Mesodermal cell (in vitro differentiated cells): ENCODE results near the gene PHF20.
"Not testable (repeated sequence)": the region's sequence is repeated elsewhere in the genome, so short reads cannot be mapped to it uniquely, and the experiment has no call there.

Experiments
- H3K27ac ChIP-seq: 2 replicates; pipeline ENCODE4 v1.7.0; 2013; ENCODE audit warnings: mild to moderate bottlenecking, low read depth, low read length, moderate library complexity; ENCODE audit not compliant: severe bottlenecking
- H3K36me3 ChIP-seq: 2 replicates; pipeline ENCODE4 v1.7.1; 2013; ENCODE audit warnings: mild to moderate bottlenecking, low read length, moderate library complexity; ENCODE audit not compliant: control insufficient read depth, insufficient read depth
- H3K4me1 ChIP-seq: one replicate; pipeline ENCODE4 v1.7.1; 2013; ENCODE audit warnings: mild to moderate bottlenecking, low read length; ENCODE audit not compliant: insufficient read depth, control insufficient read depth, poor library complexity, severe bottlenecking
- H3K4me3 ChIP-seq: 2 replicates; pipeline ENCODE4 v1.7.0; 2013; ENCODE audit warnings: low read length, control low read depth, mild to moderate bottlenecking; ENCODE audit not compliant: insufficient read depth, poor library complexity, severe bottlenecking; ENCODE audit errors: extremely low read depth
- H3K9me3 ChIP-seq: 2 replicates; pipeline ENCODE4 v1.7.1; 2013; ENCODE audit warnings: mild to moderate bottlenecking, low read length, moderate library complexity; ENCODE audit not compliant: control insufficient read depth
- WGBS, 2 experiments: methylation state at CpG; one replicate each; pipeline ENCODE4 v1.1.5; 2013; ENCODE audit warnings: missing lambda C conversion rate in 2 of 2; ENCODE audit not compliant: insufficient coverage in 2 of 2; 5-methylcytosine and 5-hydroxymethylcytosine counted together

Gene PHF20

DNA sequence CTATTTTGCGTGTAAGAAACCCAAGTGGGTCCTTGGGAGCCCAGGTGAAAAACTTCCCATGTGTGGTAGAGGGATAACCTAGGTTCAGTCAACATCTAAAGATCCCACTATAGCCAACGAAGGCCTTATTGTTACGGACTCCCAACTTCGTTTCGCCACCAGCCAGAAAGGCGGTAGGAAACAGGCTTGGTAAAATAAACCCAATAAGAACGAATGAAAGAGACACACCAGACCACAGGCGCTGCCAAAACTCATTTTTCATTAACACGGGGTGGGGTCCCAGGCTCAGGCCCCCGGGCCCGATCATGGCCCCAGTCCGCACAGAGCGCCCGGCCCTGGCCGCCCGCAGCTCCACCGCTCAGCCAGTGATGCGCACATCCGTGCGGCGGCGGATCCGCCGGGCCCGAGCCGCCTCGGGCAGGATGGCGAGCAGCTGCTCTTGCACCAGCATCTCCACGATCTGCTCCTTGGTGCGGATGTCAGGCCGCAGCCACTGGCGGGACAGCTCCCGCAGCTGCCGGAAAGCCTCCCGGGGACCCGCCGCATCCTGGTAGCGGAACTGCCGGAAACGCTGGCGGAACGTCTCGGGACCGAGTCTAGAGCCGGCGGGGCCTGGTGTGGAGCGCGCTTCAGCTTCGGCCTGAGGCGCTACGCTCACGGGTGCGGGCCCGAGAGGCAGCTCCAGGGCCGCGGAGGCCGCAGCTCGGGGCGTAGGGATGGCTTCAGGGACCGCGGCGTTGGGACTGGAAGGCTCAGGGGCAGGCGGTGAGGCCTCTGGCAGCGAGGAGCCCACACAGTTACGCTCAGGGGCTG is 181.8 kb downstream of the PHF20 start:
- H3K9me3 ChIP-seq, result no peaks in the 10 kb centered on the region
- H3K4me3 ChIP-seq, result peak overlapping the region; percentile 90
- H3K27ac ChIP-seq, result peak overlapping the region; percentile 99
- 0 to 1% methylated on average over 47 to 56 of the region's 65 CpGs for WGBS, 2 experiments
- H3K4me1 ChIP-seq, result peaks cover 12% of the 10 kb centered on the region
- peaks cover 22% of the 10 kb centered on the region for H3K36me3 ChIP-seq

DNA sequence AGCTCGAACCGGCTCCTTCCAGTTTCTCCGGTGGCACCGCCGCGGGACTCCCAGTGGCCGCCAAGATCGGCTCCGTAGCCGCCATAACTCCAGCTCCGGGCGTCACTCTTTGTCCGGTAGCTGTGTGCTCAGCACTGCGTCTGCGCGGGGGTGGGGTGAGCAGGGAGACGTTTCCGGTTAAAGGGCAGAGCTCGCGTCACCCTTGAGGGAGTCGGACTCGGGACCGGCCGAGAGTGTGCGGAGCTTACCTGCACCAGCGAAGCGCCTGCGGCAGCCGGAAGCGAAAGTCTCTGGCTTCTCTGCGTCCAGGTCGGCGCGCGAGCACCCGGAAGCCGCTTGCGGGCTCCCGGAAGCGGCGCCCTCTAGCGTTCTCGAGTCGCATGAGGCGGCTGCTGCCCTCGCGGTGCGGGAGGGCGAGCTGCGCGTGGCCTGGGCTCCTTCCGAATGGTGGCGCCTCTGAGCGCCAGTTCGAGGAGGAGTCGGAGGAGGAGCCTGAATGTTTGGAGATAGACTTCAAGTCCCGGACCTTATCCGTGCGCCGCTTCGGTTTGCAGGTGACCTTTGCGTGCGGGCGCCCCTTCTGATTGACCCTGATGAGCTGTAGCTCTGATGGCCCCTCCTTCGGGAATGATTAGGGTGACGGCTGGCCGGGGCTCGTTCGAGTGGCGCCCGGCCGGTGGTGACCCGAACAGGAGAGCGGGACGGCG is 182.5 kb downstream of the PHF20 start, which contains the start of gene SCAND1:
TSS of gene SCAND1 (minus strand) at position 303 of the 707 bp plus-strand sequence. CDS start at position 85, 218 bp downstream.
- H3K36me3 ChIP-seq, result peaks cover 22% of the 10 kb centered on the region
- H3K4me1 ChIP-seq, result peaks cover 12% of the 10 kb centered on the region
- WGBS, 2 experiments, result 1% methylated on average over 73 to 74 of the region's 76 CpGs
- no peaks in the 10 kb centered on the region for H3K9me3 ChIP-seq
- peak within 1 kb of the TSS; percentile 99 for H3K27ac ChIP-seq
- peak within 1 kb of the TSS; percentile 90 for H3K4me3 ChIP-seq

DNA sequence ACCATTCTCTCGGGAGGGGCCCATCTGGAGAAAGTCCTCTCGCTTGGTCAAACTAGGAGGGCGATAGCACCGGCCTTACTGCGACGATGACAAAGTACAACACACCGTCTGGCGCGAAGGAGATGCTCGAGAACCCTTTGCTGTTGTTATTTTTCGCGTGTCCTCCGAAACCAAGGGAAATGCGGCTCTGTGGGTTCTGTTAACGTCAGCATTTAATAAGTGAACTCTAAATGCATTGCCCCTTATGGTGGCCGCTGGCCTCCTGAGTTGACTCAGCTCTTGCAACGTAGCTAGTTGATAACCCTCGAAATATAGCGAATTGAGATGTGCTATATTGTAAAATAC is 183.1 kb downstream of the PHF20 start:
- Histone ChIP-seq H3K9me3 (no peaks in the 10 kb centered on the region), H3K27ac (peak overlapping the region; percentile 99), H3K4me1 (peaks cover 12% of the 10 kb centered on the region), H3K4me3 (peak overlapping the region; percentile 90), H3K36me3 (peaks cover 18% of the 10 kb centered on the region)
- 3 to 4% methylated on average over 16 of the region's 19 CpGs for WGBS, 2 experiments

DNA sequence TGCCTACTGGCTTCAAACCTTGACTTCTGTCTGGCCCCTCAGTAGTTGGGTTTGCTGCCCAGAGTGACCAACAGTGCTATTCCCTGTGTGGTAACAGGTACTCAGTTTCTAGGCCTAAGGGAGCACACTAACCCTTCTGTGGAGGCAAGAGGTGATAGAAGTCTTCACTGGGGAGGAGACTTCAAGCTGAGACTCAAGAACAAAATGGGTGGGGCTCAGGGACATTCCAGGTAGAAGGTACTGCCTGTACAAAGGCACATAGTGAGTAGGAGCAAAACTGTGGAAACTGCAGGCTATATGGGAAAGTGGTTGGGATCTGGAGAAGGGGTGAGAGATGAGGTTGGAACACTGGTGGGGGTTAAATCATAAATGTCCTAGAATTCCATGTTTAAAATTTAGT is 184.8 kb downstream of the PHF20 start:
- Histone ChIP-seq H3K4me1 (peaks cover 12% of the 10 kb centered on the region), H3K27ac (no peak overlapping the region), H3K9me3 (no peaks in the 10 kb centered on the region), H3K4me3 (no peak overlapping the region), H3K36me3 (peaks cover 11% of the 10 kb centered on the region)

DNA sequence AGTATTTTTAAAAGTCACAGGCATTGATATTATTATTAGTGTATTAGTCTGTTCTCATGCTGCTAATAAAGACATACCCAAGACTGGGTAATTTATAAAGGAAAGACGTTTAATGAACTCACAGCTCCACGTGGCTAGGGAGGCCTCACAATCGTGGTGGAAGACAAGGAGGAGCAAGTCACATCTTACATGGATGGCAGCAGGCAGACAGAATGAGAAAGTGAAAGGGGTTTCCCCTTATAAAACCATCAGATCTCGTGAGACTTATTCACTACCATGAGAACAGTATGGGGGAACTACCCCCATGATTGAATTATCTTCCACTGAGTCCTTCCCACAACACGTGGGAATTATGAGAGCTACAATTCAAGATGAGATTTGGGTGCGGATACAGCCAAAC is 187.5 kb downstream of the PHF20 start:
- not testable (repeated sequence) for H3K9me3 ChIP-seq, H3K4me3 ChIP-seq, H3K27ac ChIP-seq, H3K36me3 ChIP-seq, H3K4me1 ChIP-seq
- 85 to 91% methylated on average over 3 of the region's 6 CpGs for WGBS, 2 experiments

DNA sequence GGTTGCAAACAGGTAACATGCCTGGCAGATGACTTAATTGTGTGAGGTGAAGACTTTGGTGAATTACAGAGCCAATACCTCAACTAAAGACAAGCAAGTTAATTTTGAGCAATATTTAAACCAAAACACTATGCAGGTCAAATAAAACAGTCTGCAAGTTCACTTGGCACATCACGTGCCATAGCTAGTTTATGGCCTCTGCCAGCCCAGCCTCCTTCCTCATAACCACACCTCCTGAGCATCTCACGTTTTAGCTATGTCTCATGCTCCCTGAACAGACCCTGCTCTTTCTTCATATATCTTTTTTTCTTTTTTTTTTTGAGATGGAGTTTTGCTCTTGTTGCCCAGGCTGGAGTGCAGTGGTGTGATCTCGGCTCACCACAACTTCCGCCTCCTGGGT is 192.1 kb downstream of the PHF20 start:
- H3K9me3 ChIP-seq, result no peaks in the 10 kb centered on the region
- 90 to 96% methylated on average over 4 of the region's 4 CpGs for WGBS, 2 experiments
- no peaks in the 10 kb centered on the region for H3K36me3 ChIP-seq
- no peak overlapping the region for H3K4me3 ChIP-seq
- no peaks in the 10 kb centered on the region for H3K4me1 ChIP-seq
- no peak overlapping the region for H3K27ac ChIP-seq

DNA sequence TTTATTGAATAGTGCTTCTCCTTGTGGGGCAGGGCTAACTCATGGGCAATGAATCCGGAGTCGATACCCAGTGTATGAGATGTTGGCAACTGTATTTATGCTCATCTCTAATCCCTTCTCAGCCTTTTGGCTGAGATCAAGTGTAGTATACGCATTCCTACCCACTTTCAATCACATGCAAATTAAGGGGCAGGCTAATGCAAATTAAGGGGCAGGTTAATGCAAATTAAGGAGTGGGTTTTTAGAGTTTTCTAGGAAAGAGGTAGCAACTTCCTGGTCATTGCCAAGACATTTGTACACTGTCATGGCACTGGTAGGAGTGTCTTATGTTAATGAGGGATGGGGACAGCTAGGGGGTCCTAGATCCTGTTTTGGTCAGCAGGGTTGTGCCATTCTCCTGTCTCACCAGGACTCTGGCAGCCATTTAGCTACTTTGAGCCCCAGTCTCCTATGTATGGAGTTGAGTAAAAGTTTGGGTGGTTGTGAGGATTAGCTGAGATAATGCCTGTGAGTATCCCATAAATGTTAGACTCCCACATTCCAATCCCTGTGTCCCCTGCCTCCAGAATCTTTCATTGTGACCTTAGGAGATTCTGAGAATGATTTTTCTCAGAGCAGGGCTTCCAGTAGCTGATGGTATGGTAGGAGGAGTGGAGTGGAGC is 196.3 kb downstream of the PHF20 start, which contains the start of gene CNBD2:
TSS of gene CNBD2 (plus strand) at position 612 of the 662 bp plus-strand sequence. CDS start 173 bp downstream, outside the sequence.
- WGBS, 2 experiments, result 92% methylated on average over 2 of the region's 3 CpGs; no CpG with 5 or more reads in 1 of the 2 experiments
- H3K36me3 ChIP-seq, result no peaks in the 10 kb centered on the region
- H3K9me3 ChIP-seq, result no peaks in the 10 kb centered on the region

DNA sequence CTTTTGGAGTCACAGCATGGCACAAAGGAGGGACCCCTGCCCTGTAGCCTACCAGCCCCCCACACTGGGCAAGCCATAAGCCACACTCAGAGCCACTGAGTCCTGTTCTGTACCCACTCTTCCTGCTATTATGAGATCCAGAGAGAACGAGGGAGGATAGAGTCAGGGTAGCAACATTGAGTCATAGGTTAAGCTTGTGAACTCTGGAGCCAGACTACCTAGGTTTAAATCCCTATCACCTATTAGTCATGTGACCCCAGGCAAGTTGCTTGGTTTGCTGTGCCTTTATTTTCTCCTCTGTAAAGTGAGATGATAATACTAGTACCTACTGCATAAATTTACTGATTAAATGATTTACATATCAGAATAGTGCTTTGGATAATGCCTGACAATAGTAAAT is 197.1 kb downstream of the PHF20 start:
- H3K4me3 ChIP-seq, result no peak overlapping the region
- no peaks in the 10 kb centered on the region for H3K36me3 ChIP-seq
- H3K4me1 ChIP-seq, result no peaks in the 10 kb centered on the region
- no CpG with 5 or more reads among the region's 1 CpG for WGBS, 2 experiments
- no peak overlapping the region for H3K27ac ChIP-seq
- H3K9me3 ChIP-seq, result no peaks in the 10 kb centered on the region

More for the DNA sequence above, 196.3 kb downstream of the PHF20 start, which contains the start of gene CNBD2:
- Histone ChIP-seq H3K4me1 (no peaks in the 10 kb centered on the region), H3K27ac (no peak within 1 kb of the TSS), H3K4me3 (no peak within 1 kb of the TSS)

DNA sequence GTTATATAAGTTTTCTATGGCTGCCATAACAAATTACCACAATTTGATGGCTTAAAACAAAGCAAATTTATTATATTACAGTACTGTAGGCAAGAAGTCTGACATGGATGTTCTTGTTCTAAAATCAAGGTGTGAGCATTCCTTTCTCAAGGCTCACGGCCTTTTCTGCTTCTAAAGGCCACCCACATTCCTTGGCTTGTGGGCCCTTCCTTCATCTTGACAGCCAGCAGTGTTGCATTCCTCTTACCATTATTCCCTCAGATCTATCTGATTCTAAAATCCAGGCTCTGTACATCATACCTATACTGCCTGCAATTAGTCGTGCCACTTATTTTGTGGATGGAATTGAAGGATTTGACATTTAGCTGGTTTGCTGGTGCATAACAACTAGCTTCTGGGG is 200.2 kb downstream of the PHF20 start:
- Histone ChIP-seq H3K27ac (no peak overlapping the region), H3K36me3 (no peaks in the 10 kb centered on the region), H3K9me3 (no peaks in the 10 kb centered on the region), H3K4me1 (no peaks in the 10 kb centered on the region), H3K4me3 (no peak overlapping the region)
- WGBS, 2 experiments, result 92 to 94% methylated on average over 1 of the region's 2 CpGs

DNA sequence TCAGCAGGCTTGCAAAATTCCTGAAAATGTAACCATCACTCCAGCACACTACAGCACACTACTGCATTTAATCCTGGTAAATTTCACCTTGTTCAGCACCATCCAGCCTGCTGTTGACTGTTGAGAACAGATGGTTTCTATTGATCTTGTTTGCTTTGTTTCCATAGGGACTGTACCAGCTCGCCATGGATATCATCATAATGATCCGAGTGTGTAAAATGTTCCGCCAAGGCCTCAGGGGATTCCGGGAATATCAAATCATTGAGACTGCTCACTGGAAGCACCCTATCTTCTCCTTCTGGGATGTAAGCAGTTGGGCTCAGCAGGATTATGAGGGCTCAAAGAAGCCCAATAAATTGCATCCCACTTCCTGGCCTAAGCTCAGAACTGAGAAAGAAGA is 200.6 kb downstream of the PHF20 start:
- 90 to 96% methylated on average over 4 of the region's 4 CpGs for WGBS, 2 experiments
- Histone ChIP-seq H3K4me1 (no peaks in the 10 kb centered on the region), H3K36me3 (no peaks in the 10 kb centered on the region), H3K4me3 (no peak overlapping the region), H3K9me3 (no peaks in the 10 kb centered on the region), H3K27ac (no peak overlapping the region)
